Trophoblast cell (in vitro differentiated cells and primary cell): Measurements from ENCODE around the gene PTBP3.
A peak's percentile ranks its signal among the peaks of the same experiment; 100 is the strongest.

Source experiments
- DNase-seq, 2 donors: peaks; one replicate each; pipeline ENCODE4 v3.0.0-alpha.2; 2016
- H2AFZ ChIP-seq: 2 replicates; pipeline ENCODE4 v1.6.1; 2013; ENCODE audit warnings: low read length, moderate library complexity, mild to moderate bottlenecking; ENCODE audit not compliant: insufficient read depth, poor library complexity
- H2AK5ac ChIP-seq: 2 replicates; pipeline ENCODE4 v1.6.1; 2013; ENCODE audit warnings: mild to moderate bottlenecking, low read length
- H2BK120ac ChIP-seq: 2 replicates; pipeline ENCODE4 v1.6.1; 2013; ENCODE audit warnings: low read length, mild to moderate bottlenecking, moderate library complexity; ENCODE audit not compliant: insufficient read depth, poor library complexity
- H2BK12ac ChIP-seq: 2 replicates; pipeline ENCODE4 v1.6.1; 2013; ENCODE audit warnings: mild to moderate bottlenecking, low read length, moderate library complexity
- H2BK5ac ChIP-seq: 2 replicates; pipeline ENCODE4 v1.6.1; 2013; ENCODE audit warnings: low read length, low read depth, moderate library complexity, mild to moderate bottlenecking; ENCODE audit not compliant: poor library complexity
- H3K14ac ChIP-seq: 2 replicates; pipeline ENCODE4 v1.6.1; 2013; ENCODE audit warnings: mild to moderate bottlenecking, low read length
- H3K18ac ChIP-seq: 2 replicates; pipeline ENCODE4 v1.6.1; 2013; ENCODE audit warnings: mild to moderate bottlenecking, low read length
- H3K23ac ChIP-seq: 2 replicates; pipeline ENCODE4 v1.6.1; 2013; ENCODE audit warnings: low read length
- H3K27ac ChIP-seq: 2 replicates; pipeline ENCODE4 v1.5.1; 2013; ENCODE audit warnings: low read depth, mild to moderate bottlenecking, inconsistent platforms, low read length, moderate library complexity
- H3K27me3 ChIP-seq: 2 replicates; pipeline ENCODE4 v1.6.1; 2013; ENCODE audit warnings: inconsistent platforms, mild to moderate bottlenecking, low read length, moderate library complexity; ENCODE audit not compliant: insufficient read depth
- H3K36me3 ChIP-seq, 2 experiments: 1 replicate in 1 of 2; 2 replicates in 1 of 2; pipeline ENCODE4 v1.6.1; 2013; ENCODE audit warnings: low read length in 2 of 2, mild to moderate bottlenecking in 2 of 2, moderate library complexity in 1 of 2; ENCODE audit not compliant: insufficient read depth in 2 of 2, control insufficient read depth in 1 of 2
- H3K4ac ChIP-seq: 2 replicates; pipeline ENCODE4 v1.6.1; 2013; ENCODE audit warnings: low read depth, mild to moderate bottlenecking, low read length, moderate library complexity
- H3K4me1 ChIP-seq, 2 experiments: 1 replicate in 1 of 2; 2 replicates in 1 of 2; pipeline ENCODE4 v1.6.1; 2013; ENCODE audit warnings: low read length in 2 of 2, mild to moderate bottlenecking in 2 of 2, moderate library complexity in 1 of 2; ENCODE audit not compliant: insufficient read depth in 2 of 2, control insufficient read depth in 1 of 2
- H3K4me2 ChIP-seq: 2 replicates; pipeline ENCODE4 v1.6.1; 2013; ENCODE audit warnings: inconsistent platforms, mild to moderate bottlenecking, low read length, moderate library complexity
- H3K4me3 ChIP-seq: 2 replicates; pipeline ENCODE4 v1.5.1; 2013; ENCODE audit warnings: mild to moderate bottlenecking, low read depth, low read length, inconsistent platforms
- H3K79me1 ChIP-seq: one replicate; pipeline ENCODE4 v1.6.1; 2013; ENCODE audit warnings: low read length
- H3K79me2 ChIP-seq: 2 replicates; pipeline ENCODE4 v1.6.1; 2013; ENCODE audit warnings: low read length, mild to moderate bottlenecking; ENCODE audit not compliant: control insufficient read depth, insufficient read depth, poor library complexity
- H3K9ac ChIP-seq: 2 replicates; pipeline ENCODE4 v1.6.1; 2013; ENCODE audit warnings: mild to moderate bottlenecking, low read length
- H3K9me3 ChIP-seq: 2 replicates; pipeline ENCODE4 v1.6.1; 2013; ENCODE audit warnings: low read depth, mild to moderate bottlenecking, control low read depth, inconsistent platforms, low read length; ENCODE audit not compliant: insufficient read depth
- H4K12ac ChIP-seq: 2 replicates; pipeline ENCODE4 v1.6.1; 2013; ENCODE audit warnings: low read depth, mild to moderate bottlenecking, low read length, moderate library complexity
- H4K8ac ChIP-seq: 2 replicates; pipeline ENCODE4 v1.6.1; 2013; ENCODE audit warnings: low read depth, mild to moderate bottlenecking, low read length, moderate library complexity
- H4K91ac ChIP-seq: one replicate; pipeline ENCODE4 v1.6.1; 2013; ENCODE audit warnings: low read depth, mild to moderate bottlenecking, low read length, moderate library complexity
- WGBS: extraction: QIAGEN DNeasy Blood & Tissue Kit; methylation state at CpG from one replicate; pipeline ENCODE4 v1.1.7; 2013; ENCODE audit warnings: missing lambda C conversion rate; ENCODE audit not compliant: insufficient read length, insufficient coverage; ENCODE audit errors: extremely low coverage; 5-methylcytosine and 5-hydroxymethylcytosine counted together

The PTBP3 gene

DNA sequence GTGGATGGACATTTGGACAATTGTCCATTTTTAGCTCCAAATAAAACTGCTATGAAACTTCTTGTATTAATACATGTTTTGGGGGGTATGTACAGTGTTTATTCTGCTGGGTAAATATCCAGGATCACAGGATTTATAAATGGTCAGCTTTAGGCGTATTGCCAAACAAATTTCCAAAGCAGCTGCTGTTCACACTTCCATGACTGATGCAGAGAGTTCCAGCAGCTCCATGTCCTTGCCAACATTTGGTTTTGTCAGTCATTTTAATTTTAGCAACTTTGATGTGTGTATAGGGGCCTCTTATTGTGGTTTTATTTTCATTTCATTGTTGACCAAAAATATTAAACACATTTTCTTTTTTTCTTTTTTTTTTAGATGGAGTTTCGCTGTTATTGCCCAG is 148.5 kb downstream of the PTBP3 start:
- Histone ChIP-seq H2BK120ac (no peak overlapping the region), H3K27ac (no peak overlapping the region), H3K4me2 (no peak overlapping the region), H3K79me1 (no peaks in the 10 kb centered on the region), H3K23ac (no peak overlapping the region), H3K36me3 (no peaks in the 10 kb centered on the region), H2BK5ac (no peak overlapping the region), H3K9me3 (no peaks in the 10 kb centered on the region), H3K18ac (no peak overlapping the region), H3K14ac (no peak overlapping the region), H3K4ac (no peak overlapping the region), H3K79me2 (no peaks in the 10 kb centered on the region), H3K27me3 (no peaks in the 10 kb centered on the region), H3K4me1 (peaks cover 0 to 8% of the 10 kb centered on the region in 2 experiments), H3K4me3 (no peak overlapping the region), H4K91ac (no peak overlapping the region), H4K12ac (no peak overlapping the region), H4K8ac (no peak overlapping the region), H2AFZ (no peak overlapping the region), H2BK12ac (no peak overlapping the region), H2AK5ac (no peak overlapping the region), H3K9ac (no peak overlapping the region)
- no CpG with 5 or more reads among the region's 2 CpGs for WGBS
- no peak for DNase-seq

DNA sequence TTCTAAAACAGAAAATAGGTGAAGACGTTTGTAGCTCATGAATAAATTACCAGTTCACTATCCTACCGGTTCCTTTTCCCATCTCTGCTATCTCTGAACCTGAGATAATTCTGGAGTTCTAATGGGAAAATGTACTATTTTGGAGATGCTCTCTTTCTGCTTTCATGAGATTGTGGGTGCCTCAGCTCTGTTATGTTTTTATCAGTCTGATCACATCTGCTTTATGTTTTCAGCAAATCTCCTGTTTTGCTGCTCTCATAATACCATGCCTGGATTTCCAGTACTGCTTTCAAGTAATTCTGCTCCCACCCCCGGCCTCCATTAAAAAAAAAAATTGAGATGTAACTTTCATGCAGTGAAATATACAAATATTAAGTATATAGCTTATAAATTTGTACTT is 149.2 kb downstream of the PTBP3 start:
- no peak overlapping the region for H3K14ac ChIP-seq
- no peak overlapping the region for H4K12ac ChIP-seq
- H4K8ac ChIP-seq = no peak overlapping the region
- DNase-seq = no peak
- H3K4me3 ChIP-seq = no peak overlapping the region
- H2AFZ ChIP-seq = no peak overlapping the region
- no peaks in the 10 kb centered on the region for H3K79me2 ChIP-seq
- H3K4ac ChIP-seq = no peak overlapping the region
- no peak overlapping the region for H4K91ac ChIP-seq
- no peak overlapping the region for H2BK5ac ChIP-seq
- H3K23ac ChIP-seq = no peak overlapping the region
- H2BK12ac ChIP-seq = no peak overlapping the region
- no peak overlapping the region for H3K27ac ChIP-seq
- H2AK5ac ChIP-seq = no peak overlapping the region
- H3K9ac ChIP-seq = no peak overlapping the region
- H3K18ac ChIP-seq = no peak overlapping the region
- H3K4me1 ChIP-seq = peaks cover 0 to 8% of the 10 kb centered on the region in 2 experiments
- H3K9me3 ChIP-seq = no peaks in the 10 kb centered on the region
- no peak overlapping the region for H3K4me2 ChIP-seq
- H3K36me3 ChIP-seq = no peaks in the 10 kb centered on the region
- no peaks in the 10 kb centered on the region for H3K79me1 ChIP-seq
- no CpG with 5 or more reads among the region's 3 CpGs for WGBS
- H2BK120ac ChIP-seq = no peak overlapping the region
- no peaks in the 10 kb centered on the region for H3K27me3 ChIP-seq

DNA sequence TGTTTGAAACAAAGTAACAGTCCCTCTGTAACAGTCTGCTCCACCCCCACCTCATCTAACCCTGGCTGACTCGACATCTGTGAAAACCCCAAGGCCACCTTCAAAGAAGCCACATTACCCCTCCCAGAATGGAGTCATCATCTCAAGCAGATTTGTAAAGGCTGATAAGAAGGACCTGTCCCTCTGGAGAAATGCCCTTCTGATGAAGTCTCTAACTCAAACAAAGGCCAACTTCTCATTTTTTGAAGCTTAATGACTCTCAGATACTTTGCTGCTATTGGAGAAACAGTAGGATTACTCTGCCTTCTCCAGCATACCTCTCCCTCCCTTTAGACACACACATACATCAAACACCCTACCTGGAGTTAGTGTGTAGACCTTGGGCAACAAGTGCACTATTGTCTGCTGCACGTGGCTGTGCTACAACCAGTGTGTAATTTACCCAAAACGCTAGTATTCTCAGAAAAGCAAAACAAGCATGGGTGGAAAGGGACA is 153.0 kb downstream of the PTBP3 start:
- Histone ChIP-seq H3K79me2 (peaks cover 1% of the 10 kb centered on the region), H2BK12ac (no peak overlapping the region), H4K8ac (no peak overlapping the region), H3K18ac (no peak overlapping the region), H4K91ac (no peak overlapping the region), H3K9ac (no peak overlapping the region), H3K27ac (no peak overlapping the region), H2BK120ac (no peak overlapping the region), H3K4me2 (no peak overlapping the region), H3K79me1 (peaks cover 6% of the 10 kb centered on the region), H3K9me3 (no peaks in the 10 kb centered on the region), H3K4me3 (no peak overlapping the region), H3K4ac (no peak overlapping the region), H3K36me3 (no peaks in the 10 kb centered on the region), H4K12ac (no peak overlapping the region), H2AFZ (no peak overlapping the region), H2AK5ac (no peak overlapping the region), H3K23ac (no peak overlapping the region), H3K14ac (no peak overlapping the region), H2BK5ac (no peak overlapping the region), H3K27me3 (no peaks in the 10 kb centered on the region), H3K4me1 (peaks cover 10 to 12% of the 10 kb centered on the region in 2 experiments)
- no CpG with 5 or more reads among the region's 3 CpGs for WGBS
- peak in 1 of 2 donors; percentile 61 for DNase-seq

DNA sequence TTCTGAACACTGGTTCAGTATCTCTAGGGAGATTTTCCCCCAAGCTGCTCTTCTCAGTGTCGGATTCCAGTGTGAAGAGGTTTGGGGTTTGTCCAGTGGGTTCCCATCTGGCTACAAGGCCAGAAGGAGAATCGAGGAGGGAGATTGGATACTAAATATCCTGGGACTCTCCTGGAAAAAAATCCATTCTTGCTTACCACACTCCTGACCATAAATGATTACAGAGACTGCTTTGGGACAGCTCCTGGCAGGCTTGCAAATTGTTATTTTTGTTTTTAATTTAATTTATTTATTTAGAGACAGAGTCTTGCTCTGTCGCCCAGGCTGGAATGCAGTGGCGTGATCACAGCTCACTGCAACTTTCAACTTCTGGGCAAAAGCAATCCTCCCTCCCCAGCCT is 153.6 kb downstream of the PTBP3 start:
- no peak overlapping the region for H2BK5ac ChIP-seq
- H3K4me3 ChIP-seq = no peak overlapping the region
- H3K18ac ChIP-seq = no peak overlapping the region
- H3K4me1 ChIP-seq = peaks cover 11 to 13% of the 10 kb centered on the region in 2 experiments
- no peak overlapping the region for H3K14ac ChIP-seq
- H3K27ac ChIP-seq = no peak overlapping the region
- peak overlapping the region; percentile 31 for H2BK12ac ChIP-seq
- no CpG with 5 or more reads among the region's 4 CpGs for WGBS
- no peak overlapping the region for H3K23ac ChIP-seq
- H3K27me3 ChIP-seq = no peaks in the 10 kb centered on the region
- H4K91ac ChIP-seq = no peak overlapping the region
- H3K79me1 ChIP-seq = peaks cover 12% of the 10 kb centered on the region
- H2AK5ac ChIP-seq = no peak overlapping the region
- no peaks in the 10 kb centered on the region for H3K36me3 ChIP-seq
- H3K9me3 ChIP-seq = no peaks in the 10 kb centered on the region
- H3K9ac ChIP-seq = no peak overlapping the region
- no peak overlapping the region for H3K4me2 ChIP-seq
- H4K12ac ChIP-seq = no peak overlapping the region
- H4K8ac ChIP-seq = no peak overlapping the region
- no peak for DNase-seq
- H3K79me2 ChIP-seq = peaks cover 4% of the 10 kb centered on the region
- no peak overlapping the region for H2BK120ac ChIP-seq
- H3K4ac ChIP-seq = no peak overlapping the region
- no peak overlapping the region for H2AFZ ChIP-seq
